ENCODE data around the gene EEFSEC. TPM values are rescaled to one million over a fixed set of nuclear protein-coding genes. Genes with fewer than 3 reads are reported as not detected.

The EEFSEC gene
- total and polyA plus RNA-seq, 4 donors = 9.8 to 20.1 (median 11.6) TPM

- Histone ChIP-seq H3K4me3 (no peak overlapping the region), H3K27me3 (ENCODE audit: control insufficient read depth in 3 of 3, insufficient read depth in 3 of 3, low read length in 2 of 3) (no peaks in the 10 kb centered on the region), H3K27ac (ENCODE audit: low read depth in 1 of 2, low read length in 1 of 2) (no peak overlapping the region), H3K36me3 (ENCODE audit: control insufficient read depth in 4 of 4, insufficient read depth in 4 of 4, low read length in 4 of 4) (peaks cover 0 to 8% (median 4%) of the 10 kb centered on the region in 4 donors), H3K9me3 (ENCODE audit: control insufficient read depth in 4 of 4, insufficient read depth in 3 of 4, low read length in 3 of 4) (no peaks in the 10 kb centered on the region), H3K4me1 (ENCODE audit: control insufficient read depth in 5 of 5, insufficient read depth in 5 of 5, low read length in 5 of 5) (peaks cover 0 to 11% (median 3%) of the 10 kb centered on the region in 5 donors), H3K9ac (ENCODE audit: insufficient read depth in 1 of 2, low read length in 2 of 2) (no peak overlapping the region)
- TF ChIP-seq, protein P1, sequence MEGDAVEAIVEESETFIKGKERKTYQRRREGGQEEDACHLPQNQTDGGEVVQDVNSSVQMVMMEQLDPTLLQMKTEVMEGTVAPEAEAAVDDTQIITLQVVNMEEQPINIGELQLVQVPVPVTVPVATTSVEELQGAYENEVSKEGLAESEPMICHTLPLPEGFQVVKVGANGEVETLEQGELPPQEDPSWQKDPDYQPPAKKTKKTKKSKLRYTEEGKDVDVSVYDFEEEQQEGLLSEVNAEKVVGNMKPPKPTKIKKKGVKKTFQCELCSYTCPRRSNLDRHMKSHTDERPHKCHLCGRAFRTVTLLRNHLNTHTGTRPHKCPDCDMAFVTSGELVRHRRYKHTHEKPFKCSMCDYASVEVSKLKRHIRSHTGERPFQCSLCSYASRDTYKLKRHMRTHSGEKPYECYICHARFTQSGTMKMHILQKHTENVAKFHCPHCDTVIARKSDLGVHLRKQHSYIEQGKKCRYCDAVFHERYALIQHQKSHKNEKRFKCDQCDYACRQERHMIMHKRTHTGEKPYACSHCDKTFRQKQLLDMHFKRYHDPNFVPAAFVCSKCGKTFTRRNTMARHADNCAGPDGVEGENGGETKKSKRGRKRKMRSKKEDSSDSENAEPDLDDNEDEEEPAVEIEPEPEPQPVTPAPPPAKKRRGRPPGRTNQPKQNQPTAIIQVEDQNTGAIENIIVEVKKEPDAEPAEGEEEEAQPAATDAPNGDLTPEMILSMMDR (IDR thresholded peaks at IDR 0.05; ENCODE audit: control extremely low read depth, extremely low read depth) = no peak
- DNase-seq = no peak
- ATAC-seq (ENCODE audit: insufficient read depth, low FRiP score) = no peak
Observed at GRCh38 chr3:128347282-128347681, 194.0 kb downstream of the EEFSEC start.

DNA sequence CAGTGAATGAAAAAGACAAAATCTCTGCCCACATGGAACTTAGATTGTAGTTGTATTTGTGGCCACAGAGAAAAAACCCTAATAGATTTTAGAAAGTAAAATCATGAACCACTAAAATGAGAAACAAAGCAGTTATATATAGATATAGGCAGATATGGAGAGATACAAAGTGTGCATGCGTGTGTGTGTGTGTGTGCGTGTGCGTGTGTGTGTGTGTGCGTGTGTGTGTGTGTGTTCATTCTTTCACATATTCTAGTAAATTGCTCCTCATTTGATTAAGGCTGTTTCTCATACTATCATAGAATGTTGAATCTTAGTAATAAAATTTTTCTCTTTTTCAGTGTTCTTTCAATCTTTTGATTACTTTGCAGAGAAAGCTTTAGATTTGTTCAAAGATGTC lies 194.8 kb downstream of the EEFSEC start:
- Histone ChIP-seq H3K27ac (ENCODE audit: low read depth in 1 of 2, low read length in 1 of 2) (no peak overlapping the region), H3K4me3 (no peak overlapping the region), H3K4me1 (ENCODE audit: control insufficient read depth in 5 of 5, insufficient read depth in 5 of 5, low read length in 5 of 5) (peaks cover 0 to 12% (median 3%) of the 10 kb centered on the region in 5 donors), H3K36me3 (ENCODE audit: control insufficient read depth in 4 of 4, insufficient read depth in 4 of 4, low read length in 4 of 4) (peaks cover 0 to 5% (median 3%) of the 10 kb centered on the region in 4 donors), H3K27me3 (ENCODE audit: control insufficient read depth in 3 of 3, insufficient read depth in 3 of 3, low read length in 2 of 3) (no peaks in the 10 kb centered on the region), H3K9me3 (ENCODE audit: control insufficient read depth in 4 of 4, insufficient read depth in 3 of 4, low read length in 3 of 4) (no peaks in the 10 kb centered on the region), H3K9ac (ENCODE audit: insufficient read depth in 1 of 2, low read length in 2 of 2) (no peak overlapping the region)
- ATAC-seq (ENCODE audit: insufficient read depth, low FRiP score) = no peak
- WGBS, 2 donors = 64 to 86% methylated on average over 4 of the region's 4 CpGs
- DNase-seq = no peak
- TF ChIP-seq, protein P1 (IDR thresholded peaks at IDR 0.05; ENCODE audit: control extremely low read depth, extremely low read depth) = no peak

GRCh38 chr3:128348805-128349531 lies 195.7 kb downstream of the EEFSEC start:
- Histone ChIP-seq H3K27me3 (ENCODE audit: control insufficient read depth in 3 of 3, insufficient read depth in 3 of 3, low read length in 2 of 3) (no peaks in the 10 kb centered on the region), H3K27ac (ENCODE audit: low read depth in 1 of 2, low read length in 1 of 2) (no peak overlapping the region), H3K9ac (ENCODE audit: insufficient read depth in 1 of 2, low read length in 2 of 2) (no peak overlapping the region), H3K4me3 (no peak overlapping the region), H3K9me3 (ENCODE audit: control insufficient read depth in 4 of 4, insufficient read depth in 3 of 4, low read length in 3 of 4) (no peaks in the 10 kb centered on the region), H3K4me1 (ENCODE audit: control insufficient read depth in 5 of 5, insufficient read depth in 5 of 5, low read length in 5 of 5) (peaks cover 0 to 21% (median 8%) of the 10 kb centered on the region in 5 donors), H3K36me3 (ENCODE audit: control insufficient read depth in 4 of 4, insufficient read depth in 4 of 4, low read length in 4 of 4) (peaks cover 0 to 5% (median 2%) of the 10 kb centered on the region in 4 donors)
- ATAC-seq (ENCODE audit: insufficient read depth, low FRiP score) (no peak), DNase-seq (peak in 2 of 3 donors; percentile 32 to 47)
- TF ChIP-seq, protein P1 (IDR thresholded peaks at IDR 0.05; ENCODE audit: control extremely low read depth, extremely low read depth) = no peak
- 92 to 95% methylated on average over 5 of the region's 5 CpGs for WGBS, 2 donors

Measured in lung (tissue), 12 donors.